Epithelial cell of proximal tubule (primary cell): ENCODE data around the gene GAS6. TPM values are rescaled to one million over a fixed set of nuclear protein-coding genes. Genes with fewer than 3 reads are reported as not detected.

Source experiments
- DNase-seq: peaks from one replicate; pipeline ENCODE4 v3.0.0-alpha.2; 2011; ENCODE audit warnings: low read depth
- H3K4me3 ChIP-seq: 2 replicates; pipeline ENCODE4 v1.5.1; 2011; ENCODE audit warnings: low read depth, mild to moderate bottlenecking, low read length
- CTCF ChIP-seq: conservative IDR thresholded peaks from 2 replicates; pipeline ENCODE4 v1.5.1; 2012; ENCODE audit warnings: low read depth, mild to moderate bottlenecking, low read length
- total RNA-seq: library from RNA; depleted of rRNA; stranded (reverse); fragments of >200 nt; gene quantifications from 2 replicates; pipeline ENCODE4 v1.2.3, GENCODE V29; 2015

GAS6 gene
- total RNA-seq, 1 donor from 2014 or later = 127 TPM

GRCh38 chr13:113775451-113776145, 88.3 kb downstream of the GAS6 start:
- DNase-seq = no peak
- H3K4me3 ChIP-seq = no peak overlapping the region
- TF ChIP-seq CTCF = no peak

GRCh38 chr13:113774177-113775107, 89.4 kb downstream of the GAS6 start:
- no peak for TF ChIP-seq CTCF
- DNase-seq = no peak

GRCh38 chr13:113771709-113772331, 92.1 kb downstream of the GAS6 start:
- H3K4me3 ChIP-seq = no peak overlapping the region
- DNase-seq = no peak
- TF ChIP-seq CTCF = no peak

More at GRCh38 chr13:113774177-113775107, 89.4 kb downstream of the GAS6 start:
- no peak overlapping the region for H3K4me3 ChIP-seq

- no peak overlapping the region for H3K4me3 ChIP-seq
- no peak for DNase-seq
- no peak for TF ChIP-seq CTCF
Observed at GRCh38 chr13:113770937-113771336, 92.9 kb downstream of the GAS6 start.

Other genes starting within 250 kb of the GAS6 start
- not detected in 2 replicates for gene ATP4B, start 205.9 kb downstream of the GAS6 start, total RNA-seq
- gene GRK1, start 196.9 kb downstream of the GAS6 start, total RNA-seq = 0.06 TPM in 1 of 2 replicates, not detected in the other
- 6.9 and 7.4 TPM in 2 replicates for gene TMEM255B, start 104.8 kb downstream of the GAS6 start, total RNA-seq
- not detected in 2 replicates for gene C13orf46, start 110.0 kb upstream of the GAS6 start, total RNA-seq